ENCODE data around the gene FAM193A.
A peak's percentile ranks its signal among the peaks of the same experiment; 100 is the strongest.
"Not testable (repeated sequence)": the region's sequence is repeated elsewhere in the genome, so short reads cannot be mapped to it uniquely, and the experiment has no call there.

Gene FAM193A

GRCh38 chr4:2754848-2755819, 218.7 kb downstream of the FAM193A start:
- DNase-seq (ENCODE audit: low spot score): no peak

- DNase-seq (ENCODE audit: low spot score): peak; percentile 99
Observed at GRCh38 chr4:2755821-2756690, 219.6 kb downstream of the FAM193A start, which contains the start of gene TNIP2. TSS of gene TNIP2 (minus strand) at chr4:2756336. CDS start at chr4:2756289, 47 bp downstream.

GRCh38 chr4:2756691-2757350, 220.4 kb downstream of the FAM193A start:
- no peak for DNase-seq (ENCODE audit: low spot score)

GRCh38 chr4:2757426-2757825, 221.0 kb downstream of the FAM193A start:
- peak; percentile 5 for DNase-seq (ENCODE audit: low spot score)

GRCh38 chr4:2761035-2761923, 224.8 kb downstream of the FAM193A start:
- DNase-seq (ENCODE audit: low spot score): peak; percentile 3

- DNase-seq (ENCODE audit: low spot score): no peak
Observed at GRCh38 chr4:2762048-2762447, 225.6 kb downstream of the FAM193A start.

- not testable (repeated sequence) for DNase-seq (ENCODE audit: low spot score)
Observed at GRCh38 chr4:2762486-2763370, 226.3 kb downstream of the FAM193A start.

- DNase-seq (ENCODE audit: low spot score): peak; percentile 45
Observed at GRCh38 chr4:2763511-2763967, 227.1 kb downstream of the FAM193A start.

GRCh38 chr4:2765832-2766526, 229.5 kb downstream of the FAM193A start:
- DNase-seq (ENCODE audit: low spot score): no peak

GRCh38 chr4:2767046-2767704, 230.7 kb downstream of the FAM193A start:
- DNase-seq (ENCODE audit: low spot score): no peak

- DNase-seq (ENCODE audit: low spot score): no peak
Observed at GRCh38 chr4:2767705-2768074, 231.2 kb downstream of the FAM193A start.

- DNase-seq (ENCODE audit: low spot score): no peak
Observed at GRCh38 chr4:2768124-2768523, 231.7 kb downstream of the FAM193A start.

GRCh38 chr4:2768921-2769336, 232.5 kb downstream of the FAM193A start:
- DNase-seq (ENCODE audit: low spot score): peak; percentile 12

GRCh38 chr4:2771264-2771663, 234.8 kb downstream of the FAM193A start:
- peak; percentile 8 for DNase-seq (ENCODE audit: low spot score)

- DNase-seq (ENCODE audit: low spot score): not testable (repeated sequence)
Observed at GRCh38 chr4:2780643-2781042, 244.2 kb downstream of the FAM193A start.

- no peak for DNase-seq (ENCODE audit: low spot score)
Observed at GRCh38 chr4:2781911-2782310, 245.5 kb downstream of the FAM193A start.
